Measurements from ENCODE around the gene MACF1. TPM values are rescaled to one million over a fixed set of nuclear protein-coding genes. Genes with fewer than 3 reads are reported as not detected.
A peak's percentile ranks its signal among the peaks of the same experiment; 100 is the strongest.
"Not testable (repeated sequence)": the region's sequence is repeated elsewhere in the genome, so short reads cannot be mapped to it uniquely, and the experiment has no call there.

The MACF1 gene
- total RNA-seq, 1 donor from 2014 or later: 694 TPM

GRCh38 chr1:39458991-39459390 is 254.5 kb downstream of the MACF1 start:
- Histone ChIP-seq H3K36me3 (ENCODE audit: insufficient read depth, low read length) (peaks cover 89% of the 10 kb centered on the region), H3K9ac (ENCODE audit: low read length) (no peak overlapping the region), H2AFZ (ENCODE audit: low read depth, low read length) (no peak overlapping the region), H4K20me1 (ENCODE audit: insufficient read depth, low read length) (peaks cover 43% of the 10 kb centered on the region), H3K79me2 (ENCODE audit: insufficient read depth, low read length) (peaks cover 11% of the 10 kb centered on the region), H3K9me3 (ENCODE audit: insufficient read depth, low read depth, low read length) (no peaks in the 10 kb centered on the region), H3K4me3 (ENCODE audit: insufficient read depth, low read depth, low read length) (no peak overlapping the region), H3K27me3 (ENCODE audit: insufficient read depth, low read length) (no peaks in the 10 kb centered on the region), H3K4me1 (ENCODE audit: insufficient read depth, low read length) (no peaks in the 10 kb centered on the region), H3K27ac (ENCODE audit: low read depth, low read length) (no peak overlapping the region), H3K4me2 (ENCODE audit: low read length) (no peak overlapping the region)
- Mint-ChIP-seq H3K4me3 (ENCODE audit: unreplicated experiment) (no peak overlapping the region), H3K36me3 (ENCODE audit: low read depth, unreplicated experiment) (peaks cover 57% of the 10 kb centered on the region), H3K4me1 (ENCODE audit: low read depth, unreplicated experiment) (peaks cover 3% of the 10 kb centered on the region), H3K27ac (ENCODE audit: unreplicated experiment) (peak overlapping the region; percentile 34), H3K9me3 (ENCODE audit: unreplicated experiment) (no peaks in the 10 kb centered on the region), H3K27me3 (ENCODE audit: low read depth, unreplicated experiment) (no peaks in the 10 kb centered on the region)
- FAIRE-seq: no peak
- no peak for DNase-seq (ENCODE audit: low read depth)
- TF ChIP-seq CTCF (IDR thresholded peaks at IDR 0.05; ENCODE audit: insufficient read depth, low read depth, low read length) (no peak), EZH2 (IDR thresholded peaks at IDR 0.05; ENCODE audit: insufficient read depth, low read length) (no peak)

GRCh38 chr1:39462074-39462473 is 257.6 kb downstream of the MACF1 start:
- FAIRE-seq (no peak), DNase-seq (ENCODE audit: low read depth) (peak; percentile 3)
- Mint-ChIP-seq H3K36me3 (ENCODE audit: low read depth, unreplicated experiment) (peaks cover 46% of the 10 kb centered on the region), H3K4me3 (ENCODE audit: unreplicated experiment) (no peak overlapping the region), H3K9me3 (ENCODE audit: unreplicated experiment) (no peaks in the 10 kb centered on the region), H3K27ac (ENCODE audit: unreplicated experiment) (peak overlapping the region; percentile 75), H3K27me3 (ENCODE audit: low read depth, unreplicated experiment) (no peaks in the 10 kb centered on the region), H3K4me1 (ENCODE audit: low read depth, unreplicated experiment) (peaks cover 6% of the 10 kb centered on the region)
- H3K27me3 ChIP-seq (ENCODE audit: insufficient read depth, low read length): no peaks in the 10 kb centered on the region
- no peaks in the 10 kb centered on the region for H3K9me3 ChIP-seq (ENCODE audit: insufficient read depth, low read depth, low read length)
- peaks cover 37% of the 10 kb centered on the region for H4K20me1 ChIP-seq (ENCODE audit: insufficient read depth, low read length)
- H3K4me2 ChIP-seq (ENCODE audit: low read length): no peak overlapping the region
- no peak overlapping the region for H2AFZ ChIP-seq (ENCODE audit: low read depth, low read length)
- peaks cover 8% of the 10 kb centered on the region for H3K79me2 ChIP-seq (ENCODE audit: insufficient read depth, low read length)
- no peak overlapping the region for H3K9ac ChIP-seq (ENCODE audit: low read length)
- no peaks in the 10 kb centered on the region for H3K4me1 ChIP-seq (ENCODE audit: insufficient read depth, low read length)
- no peak overlapping the region for H3K27ac ChIP-seq (ENCODE audit: low read depth, low read length)
- no peak overlapping the region for H3K4me3 ChIP-seq (ENCODE audit: insufficient read depth, low read depth, low read length)
- H3K36me3 ChIP-seq (ENCODE audit: insufficient read depth, low read length): peaks cover 85% of the 10 kb centered on the region
- TF ChIP-seq CTCF (IDR thresholded peaks at IDR 0.05; ENCODE audit: insufficient read depth, low read depth, low read length) (no peak), EZH2 (IDR thresholded peaks at IDR 0.05; ENCODE audit: insufficient read depth, low read length) (no peak)

GRCh38 chr1:39466413-39467107 is 262.1 kb downstream of the MACF1 start:
- H3K9me3 ChIP-seq (ENCODE audit: insufficient read depth, low read depth, low read length): no peaks in the 10 kb centered on the region
- TF ChIP-seq CTCF (IDR thresholded peaks at IDR 0.05; ENCODE audit: insufficient read depth, low read depth, low read length) (no peak), EZH2 (IDR thresholded peaks at IDR 0.05; ENCODE audit: insufficient read depth, low read length) (no peak)
- H3K27ac Mint-ChIP-seq (ENCODE audit: unreplicated experiment): peak overlapping the region; percentile 34
- peaks cover 43% of the 10 kb centered on the region for H3K36me3 Mint-ChIP-seq (ENCODE audit: low read depth, unreplicated experiment)
- no peaks in the 10 kb centered on the region for H3K9me3 Mint-ChIP-seq (ENCODE audit: unreplicated experiment)
- peaks cover 5% of the 10 kb centered on the region for H3K79me2 ChIP-seq (ENCODE audit: insufficient read depth, low read length)
- no peak overlapping the region for H3K4me3 Mint-ChIP-seq (ENCODE audit: unreplicated experiment)
- DNase-seq (ENCODE audit: low read depth) (no peak), FAIRE-seq (no peak)
- no peak overlapping the region for H3K27ac ChIP-seq (ENCODE audit: low read depth, low read length)
- H3K4me3 ChIP-seq (ENCODE audit: insufficient read depth, low read depth, low read length): no peak overlapping the region
- H3K4me2 ChIP-seq (ENCODE audit: low read length): no peak overlapping the region
- no peak overlapping the region for H3K9ac ChIP-seq (ENCODE audit: low read length)
- H3K36me3 ChIP-seq (ENCODE audit: insufficient read depth, low read length): peaks cover 82% of the 10 kb centered on the region
- H3K4me1 ChIP-seq (ENCODE audit: insufficient read depth, low read length): no peaks in the 10 kb centered on the region
- peaks cover 28% of the 10 kb centered on the region for H4K20me1 ChIP-seq (ENCODE audit: insufficient read depth, low read length)
- no peaks in the 10 kb centered on the region for H3K27me3 Mint-ChIP-seq (ENCODE audit: low read depth, unreplicated experiment)
- no peaks in the 10 kb centered on the region for H3K27me3 ChIP-seq (ENCODE audit: insufficient read depth, low read length)
- H2AFZ ChIP-seq (ENCODE audit: low read depth, low read length): no peak overlapping the region
- H3K4me1 Mint-ChIP-seq (ENCODE audit: low read depth, unreplicated experiment): peaks cover 18% of the 10 kb centered on the region

GRCh38 chr1:39467108-39467720 is 262.7 kb downstream of the MACF1 start:
- H3K4me3 Mint-ChIP-seq (ENCODE audit: unreplicated experiment); H3K9ac ChIP-seq (ENCODE audit: low read length); DNase-seq (ENCODE audit: low read depth); H3K27me3 Mint-ChIP-seq (ENCODE audit: low read depth, unreplicated experiment); H3K27me3 ChIP-seq (ENCODE audit: insufficient read depth, low read length); H3K4me2 ChIP-seq (ENCODE audit: low read length); H3K4me1 ChIP-seq (ENCODE audit: insufficient read depth, low read length); H3K9me3 ChIP-seq (ENCODE audit: insufficient read depth, low read depth, low read length); H3K9me3 Mint-ChIP-seq (ENCODE audit: unreplicated experiment); H3K4me3 ChIP-seq (ENCODE audit: insufficient read depth, low read depth, low read length); H2AFZ ChIP-seq (ENCODE audit: low read depth, low read length); FAIRE-seq; H3K79me2 ChIP-seq (ENCODE audit: insufficient read depth, low read length); H3K27ac Mint-ChIP-seq (ENCODE audit: unreplicated experiment); H3K27ac ChIP-seq (ENCODE audit: low read depth, low read length): not testable (repeated sequence)
- Mint-ChIP-seq H3K4me1 (ENCODE audit: low read depth, unreplicated experiment) (peaks cover 22% of the 10 kb centered on the region), H3K36me3 (ENCODE audit: low read depth, unreplicated experiment) (peaks cover 41% of the 10 kb centered on the region)
- Histone ChIP-seq H3K36me3 (ENCODE audit: insufficient read depth, low read length) (peaks cover 81% of the 10 kb centered on the region), H4K20me1 (ENCODE audit: insufficient read depth, low read length) (peaks cover 26% of the 10 kb centered on the region)
